Endothelial cell of umbilical vein (primary cell): Measurements from ENCODE around the gene ASTN1. TPM values are rescaled to one million over a fixed set of nuclear protein-coding genes. Genes with fewer than 3 reads are reported as not detected.

ENCODE experiments used
- BruUV-seq: library from RNA; stranded (reverse); fragments of 400-500 nt; replicated peaks from 2 replicates; lab custom pipeline; 2021; lab: Mats Ljungman, UMichigan
- CTCF ChIA-PET: fragments of 300-600, 350-600 bp; sonication (Branson Sonifier 250); formaldehyde crosslinking; loops from one replicate; lab custom pipeline; 2021; ENCODE audit warnings: antibody characterized with exemption, inconsistent platforms; lab: Charles Lee
- POLR2A ChIA-PET: fragments of 300-600, 350-600 bp; sonication (Branson Sonifier 250); formaldehyde crosslinking; loops from one replicate; lab custom pipeline; 2021; ENCODE audit warnings: antibody characterized with exemption, inconsistent platforms; lab: Charles Lee
- DNase-seq: peaks from one replicate; pipeline ENCODE4 v3.0.0-alpha.2; 2011; ENCODE audit warnings: low read depth, low spot score
- FAIRE-seq: peaks from 2 replicates; lab custom pipeline; 2011; peaks lifted over from hg19 to GRCh38; lab: Jason Lieb, UNC
- H2AFZ ChIP-seq: 2 replicates; pipeline ENCODE4 v1.6.0; 2012; ENCODE audit warnings: low read depth, low read length, control low read depth, inconsistent platforms
- H3K27ac ChIP-seq: 2 replicates; pipeline ENCODE4 v1.5.1; 2011; ENCODE audit warnings: low read depth, mild to moderate bottlenecking, control low read depth, low read length, moderate library complexity; ENCODE audit not compliant: insufficient read depth
- H3K27me3 ChIP-seq, 2 experiments: 2 replicates each; pipeline versions ENCODE4 v1.6.0 to v1.6.1; 2011; ENCODE audit warnings: low read length in 2 of 2, mixed read lengths in 1 of 2; ENCODE audit not compliant: control insufficient read depth in 2 of 2, insufficient read depth in 2 of 2
- H3K36me3 ChIP-seq, 2 experiments: 2 replicates in 1 of 2; 3 replicates in 1 of 2; pipeline ENCODE4 v1.5.1; 2011; ENCODE audit warnings: low read length in 2 of 2, mild to moderate bottlenecking in 1 of 2, moderate library complexity in 1 of 2; ENCODE audit not compliant: control insufficient read depth in 2 of 2, insufficient read depth in 2 of 2; ENCODE audit errors: extremely low read depth in 1 of 2
- H3K4me1 ChIP-seq: 3 replicates; pipeline ENCODE4 v1.5.1; 2011; ENCODE audit warnings: mild to moderate bottlenecking, low read length; ENCODE audit not compliant: control insufficient read depth, insufficient read depth; ENCODE audit errors: extremely low read depth
- H3K4me2 ChIP-seq: 2 replicates; pipeline ENCODE4 v1.6.1; 2011; ENCODE audit warnings: low read length, control low read depth, mixed read lengths; ENCODE audit not compliant: insufficient read depth
- H3K4me3 ChIP-seq, 3 experiments: fragments of 200-600 bp in 1 of 3; sonication (generic), shearing (Covaris generic) in 1 of 3; replicated peaks in 1 of 3; 2 replicates each; pipeline ENCODE4 v1.5.1; 2011 to 2016; ENCODE audit warnings: control low read depth in 3 of 3, low read length in 3 of 3, mild to moderate bottlenecking in 2 of 3, inconsistent platforms in 1 of 3, low read depth in 1 of 3, moderate library complexity in 1 of 3; ENCODE audit not compliant: insufficient read depth in 1 of 3
- H3K79me2 ChIP-seq: 2 replicates; pipeline ENCODE4 v1.6.0; 2012; ENCODE audit warnings: low read length, inconsistent platforms; ENCODE audit not compliant: control insufficient read depth, insufficient read depth
- H3K9ac ChIP-seq: replicated peaks from 2 replicates; pipeline ENCODE3; 2011; ENCODE audit warnings: low read length, control low read depth; ENCODE audit not compliant: insufficient read depth; ENCODE audit errors: extremely low read depth
- H3K9me1 ChIP-seq: replicated peaks from 3 replicates; pipeline ENCODE4 v1.6.0; 2011; ENCODE audit warnings: mild to moderate bottlenecking, low read length; ENCODE audit not compliant: control insufficient read depth, insufficient read depth; ENCODE audit errors: extremely low read depth
- H3K9me3 ChIP-seq: replicated peaks from 2 replicates; pipeline ENCODE4 v1.5.1; 2012; ENCODE audit warnings: low read length, inconsistent platforms; ENCODE audit not compliant: control insufficient read depth, insufficient read depth
- H4K20me1 ChIP-seq: replicated peaks from 2 replicates; pipeline ENCODE3; 2011; ENCODE audit warnings: mild to moderate bottlenecking, low read length; ENCODE audit not compliant: control insufficient read depth, insufficient read depth; ENCODE audit errors: extremely low read depth
- EZH2 ChIP-seq: IDR thresholded peaks from 2 replicates; pipeline ENCODE4 v1.6.1; 2012; ENCODE audit warnings: borderline replicate concordance, low read depth, mild to moderate bottlenecking, moderate library complexity, low read length, inconsistent platforms; ENCODE audit not compliant: severe bottlenecking
- FOS ChIP-seq: IDR thresholded peaks from 2 replicates; pipeline ENCODE4 v1.6.1; 2011; ENCODE audit warnings: mild to moderate bottlenecking, low read length, moderate library complexity, borderline replicate concordance; ENCODE audit not compliant: insufficient read depth
- GATA2 ChIP-seq: IDR thresholded peaks from 2 replicates; pipeline ENCODE4 v1.7.0; 2011; ENCODE audit warnings: low read depth, mild to moderate bottlenecking, moderate library complexity, mixed read lengths, low read length; ENCODE audit not compliant: insufficient read length, insufficient read depth
- JUN ChIP-seq: IDR thresholded peaks from 2 replicates; pipeline ENCODE4 v1.6.1; 2011; ENCODE audit warnings: borderline replicate concordance, low read depth; ENCODE audit not compliant: insufficient read length, insufficient read depth
- MYC ChIP-seq: IDR thresholded peaks from one replicate; pipeline ENCODE4 v1.6.1; 2011; ENCODE audit warnings: mild to moderate bottlenecking, low read depth, low read length
- POLR2A ChIP-seq: IDR thresholded peaks from 2 replicates; pipeline ENCODE4 v1.6.1; 2012; ENCODE audit warnings: low read depth, mild to moderate bottlenecking, control low read depth, low read length
- POLR2AphosphoS5 ChIP-seq: IDR thresholded peaks from 2 replicates; pipeline ENCODE4 v1.6.1; 2012; ENCODE audit warnings: low read depth, mild to moderate bottlenecking, control low read depth, low read length, moderate library complexity; ENCODE audit not compliant: insufficient read depth
- dilution Hi-C: fragments of 300-500 bp; cut with MboI; formaldehyde crosslinking; loops from one replicate; pipeline ENCODE4 v1.15.0; 2019; ENCODE audit warnings: low sequenced_read_pairs; ENCODE audit not compliant: extremely low pct_ligation_motif_present
- intact Hi-C: fragments of 100-400 bp; cut with micrococcal nuclease; formaldehyde crosslinking; loops from one replicate; pipeline ENCODE4 v1.10.0; 2022
- polyA plus RNA-seq, 4 experiments: library from polyadenylated mRNA; depleted of rRNA in 3 of 4; stranded (reverse) in 3 of 4; unstranded in 1 of 4; fragments of >200 nt; gene quantifications; 2 replicates each; pipeline versions ENCODE4 v1.2.1 to v1.2.3, GENCODE V29; 2011 to 2012; ENCODE audit warnings: missing spikeins in 1 of 4
- total RNA-seq: library from RNA; stranded (reverse); gene quantifications from 2 replicates; pipeline ENCODE4 v1.2.3, GENCODE V29; 2021
- TF ChIP-seq, protein P1 (sequence below), 2 donors: IDR thresholded peaks; 1 replicate in 1 of 2; 2 replicates in 1 of 2; pipeline ENCODE4 v1.5.1; 2011; ENCODE audit warnings: low read length in 2 of 2, mild to moderate bottlenecking in 2 of 2, moderate library complexity in 2 of 2, control low read depth in 1 of 2, inconsistent platforms in 1 of 2, low read depth in 1 of 2; ENCODE audit not compliant: insufficient read depth in 1 of 2; ENCODE audit errors: extremely low read depth in 1 of 2
- TF ChIP-seq, protein P2 (sequence below): IDR thresholded peaks from 2 replicates; pipeline ENCODE4 v1.6.1; 2011; ENCODE audit not compliant: insufficient read depth, insufficient read length

Gene ASTN1
- total and polyA plus RNA-seq, 2 donors (not counting 3 experiments of a cell fraction or from before 2014, with no cell fraction given) = 0.04 TPM; not detected in 1

DNA sequence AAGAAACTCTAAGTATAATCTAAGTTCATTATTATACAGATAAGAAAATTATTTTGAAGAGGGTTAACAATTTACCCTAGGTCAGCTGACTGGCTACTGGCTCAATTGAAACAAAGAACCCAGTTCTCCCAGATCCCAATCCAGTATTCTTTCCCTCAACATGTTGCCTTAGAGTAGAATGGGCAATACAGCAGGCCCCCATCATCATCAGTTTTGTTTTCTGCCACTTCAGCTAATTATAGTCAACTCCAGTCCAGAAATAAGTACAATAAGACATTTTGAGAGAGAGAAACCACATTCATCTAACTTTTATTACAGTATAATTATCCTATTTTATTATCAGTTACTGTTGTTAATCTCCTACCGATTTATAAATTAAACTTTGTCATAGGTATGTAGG, 241.2 kb downstream of the ASTN1 start:
- H3K9me3 ChIP-seq = no peaks in the 10 kb centered on the region
- no peaks in the 10 kb centered on the region for H3K36me3 ChIP-seq
- no peaks in the 10 kb centered on the region for H3K79me2 ChIP-seq
- DNase-seq (no peak), FAIRE-seq (no peak)
- H3K9me1 ChIP-seq = no peaks in the 10 kb centered on the region
- H3K27ac ChIP-seq = no peak overlapping the region
- H4K20me1 ChIP-seq = no peaks in the 10 kb centered on the region
- no peak overlapping the region for H3K4me2 ChIP-seq
- H3K27me3 ChIP-seq = no peaks in the 10 kb centered on the region
- H3K9ac ChIP-seq = no peak overlapping the region
- intact Hi-C loops = no loop called here
- no peak overlapping the region for H2AFZ ChIP-seq
- H3K4me3 ChIP-seq = no peak overlapping the region
- BruUV-seq = no TSS peak
- TF ChIP-seq POLR2AphosphoS5 (no peak), JUN (no peak), FOS (no peak), GATA2 (no peak), MYC (no peak), POLR2A (no peak), EZH2 (no peak)
- TF ChIP-seq, protein P1, sequence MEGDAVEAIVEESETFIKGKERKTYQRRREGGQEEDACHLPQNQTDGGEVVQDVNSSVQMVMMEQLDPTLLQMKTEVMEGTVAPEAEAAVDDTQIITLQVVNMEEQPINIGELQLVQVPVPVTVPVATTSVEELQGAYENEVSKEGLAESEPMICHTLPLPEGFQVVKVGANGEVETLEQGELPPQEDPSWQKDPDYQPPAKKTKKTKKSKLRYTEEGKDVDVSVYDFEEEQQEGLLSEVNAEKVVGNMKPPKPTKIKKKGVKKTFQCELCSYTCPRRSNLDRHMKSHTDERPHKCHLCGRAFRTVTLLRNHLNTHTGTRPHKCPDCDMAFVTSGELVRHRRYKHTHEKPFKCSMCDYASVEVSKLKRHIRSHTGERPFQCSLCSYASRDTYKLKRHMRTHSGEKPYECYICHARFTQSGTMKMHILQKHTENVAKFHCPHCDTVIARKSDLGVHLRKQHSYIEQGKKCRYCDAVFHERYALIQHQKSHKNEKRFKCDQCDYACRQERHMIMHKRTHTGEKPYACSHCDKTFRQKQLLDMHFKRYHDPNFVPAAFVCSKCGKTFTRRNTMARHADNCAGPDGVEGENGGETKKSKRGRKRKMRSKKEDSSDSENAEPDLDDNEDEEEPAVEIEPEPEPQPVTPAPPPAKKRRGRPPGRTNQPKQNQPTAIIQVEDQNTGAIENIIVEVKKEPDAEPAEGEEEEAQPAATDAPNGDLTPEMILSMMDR (IDR thresholded peaks at IDR 0.05; ENCODE audit: extremely low read depth in 1 of 2, insufficient read depth in 1 of 2, low read depth in 1 of 2, low read length in 2 of 2) = no peak
- TF ChIP-seq, protein P2, sequence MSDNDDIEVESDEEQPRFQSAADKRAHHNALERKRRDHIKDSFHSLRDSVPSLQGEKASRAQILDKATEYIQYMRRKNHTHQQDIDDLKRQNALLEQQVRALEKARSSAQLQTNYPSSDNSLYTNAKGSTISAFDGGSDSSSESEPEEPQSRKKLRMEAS = no peak
- dilution Hi-C loops = no loop called here
- ChIA-PET CTCF (no interaction called here), POLR2A (no interaction called here)
- no peaks in the 10 kb centered on the region for H3K4me1 ChIP-seq
